Lower lobe of right lung (tissue), 2 donors: ENCODE measurements around the gene FFAR4. TPM values are rescaled to one million over a fixed set of nuclear protein-coding genes. Genes with fewer than 3 reads are reported as not detected.

Experiments
- ATAC-seq, 2 donors: fragments of 200-7000 bp; cut with Tn5 transposase; one replicate each; pipeline ENCODE4 v1.9.1; 2020 to 2022; ENCODE audit warnings: mild to moderate bottlenecking in 2 of 2, moderate library complexity in 2 of 2
- DNase-seq: peaks from one replicate; pipeline ENCODE4 v3.0.0-alpha.2; 2020
- H3K27ac ChIP-seq: fragments of 200-600 bp; one replicate; pipeline ENCODE4 v1.8.0; 2022
- H3K27me3 ChIP-seq: fragments of 200-600 bp; one replicate; pipeline ENCODE4 v1.8.0; 2022; ENCODE audit warnings: low read depth
- H3K36me3 ChIP-seq: fragments of 200-600 bp; one replicate; pipeline ENCODE4 v1.8.0; 2022; ENCODE audit warnings: mild to moderate bottlenecking
- H3K4me1 ChIP-seq: fragments of 200-600 bp; one replicate; pipeline ENCODE4 v1.8.0; 2022
- H3K4me3 ChIP-seq: fragments of 200-600 bp; one replicate; pipeline ENCODE4 v1.8.0; 2022; ENCODE audit warnings: mild to moderate bottlenecking
- H3K9me3 ChIP-seq: fragments of 200-600 bp; one replicate; pipeline ENCODE4 v1.8.0; 2022
- intact Hi-C: fragments of 100-400 bp; cut with DNase I; formaldehyde crosslinking; loops from one replicate; pipeline ENCODE4 v1.11.0; 2022
- total RNA-seq: library from RNA; stranded (reverse); fragmentation: NEBNext Ultra II Directional; extraction: Animal tissue kit (Norgen Biotek cat#: 25700); gene quantifications from one replicate; pipeline ENCODE4 v1.2.1, GENCODE V29; 2021
- TF ChIP-seq, protein P1 (sequence below): fragments of 200-600 bp; IDR thresholded peaks from one replicate; pipeline ENCODE4 v1.8.0; 2022; ENCODE audit warnings: antibody characterized with exemption, mild to moderate bottlenecking
- donor health status: DM: no; HTN: yes; CAD: no; lungs with severe emphysema.

Gene FFAR4
- total RNA-seq, 1 donor from 2014 or later: 13.7 TPM

DNA sequence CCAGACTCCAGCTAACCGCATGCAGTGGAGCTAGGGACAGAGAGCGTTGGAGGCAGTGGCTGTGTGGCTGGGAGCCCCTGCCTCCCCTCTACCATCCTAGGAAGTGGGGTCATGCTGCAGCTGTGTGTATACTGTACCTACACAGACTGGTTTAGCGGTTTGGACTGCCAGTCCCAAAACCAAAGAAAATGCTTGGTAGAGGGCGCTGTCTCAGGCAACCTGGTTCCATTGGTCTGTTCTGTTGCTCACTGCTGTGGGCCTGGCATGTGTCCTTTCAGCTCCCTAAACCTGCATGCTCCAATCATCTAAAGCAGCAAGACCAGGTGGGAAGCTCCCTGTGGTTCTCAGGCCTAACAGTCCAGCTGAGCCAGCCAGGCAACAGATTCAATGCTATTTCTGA is 30.1 kb downstream of the FFAR4 start:
- TF ChIP-seq, protein P1, sequence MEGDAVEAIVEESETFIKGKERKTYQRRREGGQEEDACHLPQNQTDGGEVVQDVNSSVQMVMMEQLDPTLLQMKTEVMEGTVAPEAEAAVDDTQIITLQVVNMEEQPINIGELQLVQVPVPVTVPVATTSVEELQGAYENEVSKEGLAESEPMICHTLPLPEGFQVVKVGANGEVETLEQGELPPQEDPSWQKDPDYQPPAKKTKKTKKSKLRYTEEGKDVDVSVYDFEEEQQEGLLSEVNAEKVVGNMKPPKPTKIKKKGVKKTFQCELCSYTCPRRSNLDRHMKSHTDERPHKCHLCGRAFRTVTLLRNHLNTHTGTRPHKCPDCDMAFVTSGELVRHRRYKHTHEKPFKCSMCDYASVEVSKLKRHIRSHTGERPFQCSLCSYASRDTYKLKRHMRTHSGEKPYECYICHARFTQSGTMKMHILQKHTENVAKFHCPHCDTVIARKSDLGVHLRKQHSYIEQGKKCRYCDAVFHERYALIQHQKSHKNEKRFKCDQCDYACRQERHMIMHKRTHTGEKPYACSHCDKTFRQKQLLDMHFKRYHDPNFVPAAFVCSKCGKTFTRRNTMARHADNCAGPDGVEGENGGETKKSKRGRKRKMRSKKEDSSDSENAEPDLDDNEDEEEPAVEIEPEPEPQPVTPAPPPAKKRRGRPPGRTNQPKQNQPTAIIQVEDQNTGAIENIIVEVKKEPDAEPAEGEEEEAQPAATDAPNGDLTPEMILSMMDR: no peak
- Histone ChIP-seq H3K4me3 (no peak overlapping the region), H3K27ac (no peak overlapping the region), H3K36me3 (no peaks in the 10 kb centered on the region), H3K9me3 (no peaks in the 10 kb centered on the region), H3K27me3 (peaks cover 16% of the 10 kb centered on the region), H3K4me1 (peaks cover 10% of the 10 kb centered on the region)
- DNase-seq (no peak), ATAC-seq (no peak)
- intact Hi-C loops: no loop called here

DNA sequence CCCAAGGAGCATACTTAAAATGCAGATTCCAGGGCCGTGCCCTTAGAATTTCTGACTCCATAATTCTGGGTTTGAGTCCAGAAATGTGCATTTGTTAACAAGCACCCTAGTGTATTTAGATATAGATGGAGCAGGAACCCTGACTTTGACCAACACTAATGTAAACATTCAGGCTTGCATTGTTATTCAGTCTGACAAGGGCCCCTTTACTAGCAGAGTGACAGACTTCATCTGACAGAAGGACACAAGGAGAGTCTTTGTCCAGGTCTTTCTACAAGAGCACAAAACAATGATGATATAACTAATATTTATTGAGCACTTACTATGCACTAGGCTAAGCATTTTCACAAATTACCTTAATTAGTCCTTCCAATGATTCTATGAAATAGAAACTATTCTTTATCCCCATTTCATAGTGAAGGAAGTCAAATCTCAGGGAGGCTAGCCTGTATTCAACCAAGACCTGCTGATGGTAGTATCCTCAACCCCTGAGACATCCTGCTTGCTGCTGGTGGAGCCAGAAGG is 30.7 kb downstream of the FFAR4 start:
- H3K36me3 ChIP-seq: no peaks in the 10 kb centered on the region
- H3K4me3 ChIP-seq: no peak overlapping the region
- peaks cover 9% of the 10 kb centered on the region for H3K4me1 ChIP-seq
- ATAC-seq: no peak
- intact Hi-C loops: no loop called here
- DNase-seq: no peak
- H3K27me3 ChIP-seq: peaks cover 22% of the 10 kb centered on the region
- no peak overlapping the region for H3K27ac ChIP-seq
- TF ChIP-seq, protein P1: no peak
- no peaks in the 10 kb centered on the region for H3K9me3 ChIP-seq

DNA sequence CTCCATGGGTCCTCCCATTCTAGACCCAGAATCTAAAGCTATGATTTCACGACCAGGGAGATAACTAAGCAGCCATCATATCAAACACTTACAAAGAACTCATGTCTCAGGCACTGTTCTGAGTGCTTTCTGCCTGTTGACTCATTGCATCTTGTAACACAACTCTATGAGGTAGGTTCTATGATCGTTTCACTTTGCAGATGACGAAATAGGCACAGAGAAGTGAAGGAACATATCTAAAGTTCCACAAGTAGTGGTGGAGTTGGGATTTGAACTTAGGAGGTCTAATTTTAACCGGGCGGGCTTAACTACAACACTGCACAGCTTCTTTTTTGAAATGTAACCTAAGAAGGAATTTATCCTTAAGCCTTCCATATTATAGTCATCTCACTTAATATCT is 31.7 kb downstream of the FFAR4 start:
- no peak overlapping the region for H3K27ac ChIP-seq
- peaks cover 32% of the 10 kb centered on the region for H3K27me3 ChIP-seq
- TF ChIP-seq, protein P1: no peak
- H3K9me3 ChIP-seq: no peaks in the 10 kb centered on the region
- no peaks in the 10 kb centered on the region for H3K36me3 ChIP-seq
- no peak overlapping the region for H3K4me3 ChIP-seq
- intact Hi-C loops: no loop called here
- no peak for ATAC-seq
- no peak for DNase-seq
- peaks cover 8% of the 10 kb centered on the region for H3K4me1 ChIP-seq

DNA sequence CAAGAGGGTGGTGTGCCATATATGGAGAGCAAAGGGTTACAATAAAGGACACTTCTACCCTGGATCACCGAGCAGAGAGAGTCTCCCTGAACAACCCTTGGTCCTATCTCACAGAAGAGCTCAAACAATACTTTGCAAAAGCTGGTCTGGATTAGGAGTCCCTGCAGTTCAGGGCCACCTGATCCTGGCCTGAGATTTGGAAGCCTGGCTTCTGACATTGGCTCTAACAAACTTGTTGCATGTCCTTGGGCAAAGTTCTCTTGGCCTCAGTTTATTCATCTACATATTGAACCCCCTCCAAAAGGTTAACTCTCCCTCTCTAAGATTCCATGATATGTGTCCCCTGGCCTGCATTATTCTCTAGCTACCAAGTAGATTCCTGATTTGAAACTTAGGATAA is 32.9 kb downstream of the FFAR4 start:
- no peaks in the 10 kb centered on the region for H3K9me3 ChIP-seq
- no peak for DNase-seq
- H3K4me3 ChIP-seq: no peak overlapping the region
- no peak for ATAC-seq
- H3K4me1 ChIP-seq: peaks cover 8% of the 10 kb centered on the region
- intact Hi-C loops: no loop called here
- H3K36me3 ChIP-seq: no peaks in the 10 kb centered on the region
- H3K27me3 ChIP-seq: peaks cover 40% of the 10 kb centered on the region
- H3K27ac ChIP-seq: no peak overlapping the region
- TF ChIP-seq, protein P1: no peak

DNA sequence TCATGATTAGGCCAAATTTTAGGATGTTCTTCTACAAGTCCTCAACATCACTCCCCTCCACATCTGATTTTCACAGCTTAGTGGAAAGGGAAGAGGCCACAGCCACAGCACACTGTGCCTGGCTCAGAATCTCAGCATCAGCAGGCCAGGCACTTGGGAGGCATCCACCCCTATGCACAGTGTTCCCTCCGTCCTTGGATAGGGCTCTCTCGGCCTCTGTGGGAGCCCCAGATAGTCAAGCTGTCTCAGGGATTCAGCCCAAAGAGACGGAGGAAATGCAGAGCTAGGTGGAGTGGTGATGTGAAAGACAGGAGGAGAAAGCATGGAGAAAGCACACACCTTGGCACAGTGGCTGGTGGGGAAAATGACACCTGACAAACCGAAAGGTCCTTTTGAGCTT is 33.3 kb downstream of the FFAR4 start:
- Histone ChIP-seq H3K27ac (no peak overlapping the region), H3K9me3 (no peaks in the 10 kb centered on the region), H3K4me1 (peaks cover 8% of the 10 kb centered on the region), H3K36me3 (no peaks in the 10 kb centered on the region), H3K27me3 (peaks cover 40% of the 10 kb centered on the region), H3K4me3 (no peak overlapping the region)
- TF ChIP-seq, protein P1: no peak
- ATAC-seq (no peak), DNase-seq (no peak)
- intact Hi-C loops: no loop called here
